H7 (cell line): Measurements from ENCODE around the gene JAZF1. TPM values are rescaled to one million over a fixed set of nuclear protein-coding genes. Genes with fewer than 3 reads are reported as not detected.

ENCODE experiments used
- DNase-seq: peaks from one replicate; pipeline ENCODE4 v3.0.0; 2012
- H3K27me3 ChIP-seq: 2 replicates; pipeline ENCODE4 v1.6.0; 2011; ENCODE audit warnings: mild to moderate bottlenecking, low read length; ENCODE audit not compliant: control insufficient read depth, insufficient read depth
- H3K36me3 ChIP-seq: replicated peaks from 2 replicates; pipeline ENCODE4 v1.5.1; 2011; ENCODE audit warnings: low read length; ENCODE audit not compliant: control insufficient read depth, insufficient read depth
- H3K4me3 ChIP-seq: 2 replicates; pipeline ENCODE4 v1.5.1; 2011; ENCODE audit warnings: low read depth, mild to moderate bottlenecking, control low read depth, low read length, moderate library complexity; ENCODE audit not compliant: insufficient read depth
- total RNA-seq: library from RNA; depleted of rRNA; stranded (reverse); fragments of >200 nt; shearing (Covaris generic); gene quantifications from 2 replicates; pipeline ENCODE4 v1.2.3, GENCODE V29; 2014; rRNA removed

JAZF1 gene
- total RNA-seq: 11.3 and 13.5 TPM in 2 replicates

DNA sequence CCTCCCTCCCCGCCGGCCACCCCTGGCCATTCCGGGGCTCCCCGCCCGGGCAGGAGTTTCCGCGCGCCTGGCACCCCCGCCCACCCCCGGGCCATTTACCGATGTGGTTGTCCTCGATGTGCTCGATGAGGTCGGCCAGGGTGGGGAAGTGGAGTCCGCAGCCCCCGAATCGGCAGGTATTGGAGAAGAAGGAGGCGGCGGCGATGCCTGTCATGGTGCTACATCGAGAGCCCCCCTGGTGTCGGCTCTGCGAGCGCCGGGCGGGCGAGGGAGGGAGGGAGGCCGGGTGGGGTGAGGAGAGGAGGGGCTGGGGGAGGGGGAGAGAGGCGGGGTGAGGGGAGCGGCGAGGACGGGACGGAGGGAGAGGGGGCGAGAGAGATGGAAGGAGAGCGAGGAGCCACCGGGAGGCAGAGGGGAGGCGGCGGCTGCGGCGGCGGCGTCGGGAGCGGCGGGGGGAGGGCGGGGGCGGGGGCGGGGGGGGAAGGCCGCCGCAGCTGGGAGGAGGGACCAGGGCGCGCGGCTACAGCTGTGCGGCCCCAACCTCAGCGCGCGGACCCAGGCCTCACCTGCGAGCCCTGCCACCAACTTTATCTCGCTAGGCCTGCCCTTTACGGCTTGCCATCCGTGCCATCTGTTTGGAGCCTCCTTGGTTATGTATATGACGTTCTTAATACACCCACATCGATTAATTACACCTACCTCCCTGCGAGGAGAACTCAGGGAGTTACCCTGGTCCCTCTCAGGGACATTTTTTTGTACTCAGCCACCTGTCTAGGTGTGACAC lies at the start of gene JAZF1:
JAZF1 (minus strand) TSS at position 432 of the 784 bp plus-strand sequence.
- Histone ChIP-seq H3K4me3 (peak within 1 kb of the TSS; percentile 64), H3K36me3 (no peaks in the 10 kb centered on the region), H3K27me3 (no peaks in the 10 kb centered on the region; the same call in none of the 2 replicates)
- DNase-seq: peak; percentile 95

DNA sequence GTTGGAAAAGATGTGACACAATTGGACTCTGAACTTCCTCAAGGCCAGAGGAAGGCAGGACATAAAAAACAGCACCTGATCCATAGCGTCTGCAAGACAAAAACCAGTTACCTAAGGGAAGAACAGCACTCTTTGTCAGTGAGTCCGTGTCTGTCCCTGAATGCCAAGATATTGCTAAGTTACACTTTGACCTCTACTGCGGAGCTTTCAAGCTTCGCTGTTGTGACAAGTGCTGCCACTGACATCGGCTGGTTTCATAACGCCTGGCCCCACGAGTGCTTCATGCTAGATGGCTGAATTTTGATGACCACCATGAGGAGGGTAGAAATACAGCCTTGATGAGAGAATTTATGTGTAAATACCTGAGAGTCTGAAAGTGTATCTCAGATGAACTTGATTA lies 49.7 kb upstream of the JAZF1 start:
- Histone ChIP-seq H3K27me3 (no peaks in the 10 kb centered on the region), H3K36me3 (no peaks in the 10 kb centered on the region), H3K4me3 (no peak overlapping the region)
- no peak for DNase-seq

DNA sequence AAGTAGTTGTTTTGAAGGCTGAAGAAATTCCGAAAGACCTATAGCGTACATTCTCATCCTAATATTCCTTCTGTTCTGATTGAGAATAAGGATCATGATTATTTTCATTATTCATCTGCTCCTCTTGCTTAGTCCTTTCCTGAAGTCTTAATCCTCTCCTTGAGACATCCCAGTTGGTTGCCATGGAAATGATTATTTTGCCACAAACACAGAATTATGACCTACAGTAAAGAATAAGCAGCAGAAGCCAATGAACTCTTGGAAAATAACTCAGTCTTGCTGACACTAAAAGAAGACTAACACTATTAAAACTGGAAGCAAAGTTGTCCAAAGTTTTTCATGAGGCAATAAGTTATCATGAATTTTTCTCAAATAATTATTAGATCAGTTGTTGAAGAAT lies 47.8 kb upstream of the JAZF1 start:
- H3K36me3 ChIP-seq: no peaks in the 10 kb centered on the region

DNA sequence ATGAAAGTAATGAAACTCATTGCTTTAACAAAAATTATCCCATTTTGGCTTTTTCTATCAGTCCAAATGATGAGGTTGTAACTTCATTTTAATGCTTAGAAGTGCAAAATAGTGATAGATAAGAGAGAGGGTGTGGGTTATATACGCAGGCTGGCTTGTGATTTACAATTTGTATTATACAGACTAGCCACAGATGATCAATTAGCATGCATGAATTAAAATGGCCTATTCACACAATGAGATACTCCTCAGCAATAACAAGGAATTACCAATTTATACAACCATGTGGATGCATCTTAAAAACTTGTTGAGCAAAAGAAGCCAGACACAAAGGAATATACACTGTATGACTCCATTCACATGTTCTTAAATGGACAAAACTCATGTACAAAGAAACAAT lies 45.4 kb upstream of the JAZF1 start:
- H3K36me3 ChIP-seq: no peaks in the 10 kb centered on the region
- DNase-seq: no peak
- H3K4me3 ChIP-seq: no peak overlapping the region
- H3K27me3 ChIP-seq: no peaks in the 10 kb centered on the region

More for the DNA sequence above, 47.8 kb upstream of the JAZF1 start:
- H3K27me3 ChIP-seq: no peaks in the 10 kb centered on the region
- H3K4me3 ChIP-seq: no peak overlapping the region
- DNase-seq: no peak

GRCh38 chr7:28225576-28225975 lies 45.0 kb upstream of the JAZF1 start:
- Histone ChIP-seq H3K36me3 (no peaks in the 10 kb centered on the region), H3K27me3 (no peaks in the 10 kb centered on the region), H3K4me3 (no peak overlapping the region)
- peak; percentile 18 for DNase-seq

DNA sequence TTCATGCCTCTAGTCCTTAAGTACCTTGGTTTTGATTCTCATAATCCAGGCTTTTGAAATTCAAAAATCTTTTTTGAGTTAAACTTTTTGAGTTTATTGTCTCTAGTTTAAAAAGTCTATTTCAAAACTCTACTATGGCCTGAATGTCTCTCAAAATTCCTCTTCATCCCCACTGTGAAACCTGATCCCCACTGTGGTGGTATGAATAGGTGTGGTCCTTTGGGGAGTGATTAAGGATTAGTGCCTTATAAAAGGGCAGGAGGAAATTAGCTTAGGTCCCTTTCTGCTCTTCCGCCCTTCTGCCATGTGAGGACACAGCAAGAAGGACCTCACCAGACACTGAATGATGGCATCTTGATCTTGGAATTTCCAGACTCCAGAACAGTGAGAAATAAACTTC lies 44.1 kb upstream of the JAZF1 start:
- no peak for DNase-seq
- H3K36me3 ChIP-seq: no peaks in the 10 kb centered on the region
- no peak overlapping the region for H3K4me3 ChIP-seq
- no peaks in the 10 kb centered on the region for H3K27me3 ChIP-seq

- no peaks in the 10 kb centered on the region for H3K27me3 ChIP-seq
- H3K4me3 ChIP-seq: no peak overlapping the region
- no peak for DNase-seq
- H3K36me3 ChIP-seq: no peaks in the 10 kb centered on the region
These were observed 43.6 kb upstream of the JAZF1 start for GRCh38 chr7:28224172-28224571.

DNA sequence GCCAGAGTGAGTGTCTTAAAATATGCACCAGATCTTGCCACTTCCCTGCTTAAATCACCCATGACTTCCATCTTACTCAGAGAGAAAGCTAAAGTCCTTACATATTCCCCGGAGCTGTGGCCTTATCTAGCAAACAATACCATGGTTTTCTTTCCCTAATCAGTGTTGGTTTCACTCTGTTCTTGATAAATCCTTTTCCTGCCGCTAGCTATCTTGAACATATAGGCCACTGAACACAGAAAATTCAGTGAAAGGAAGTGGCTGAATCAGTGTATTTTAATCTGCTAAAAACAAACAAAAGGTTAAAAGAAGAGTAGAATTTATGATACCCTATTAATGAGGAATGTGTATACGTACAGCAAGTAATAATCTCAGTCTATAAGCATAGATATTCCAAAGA lies 42.0 kb upstream of the JAZF1 start:
- no peak for DNase-seq
- Histone ChIP-seq H3K36me3 (no peaks in the 10 kb centered on the region), H3K4me3 (no peak overlapping the region), H3K27me3 (no peaks in the 10 kb centered on the region)

DNA sequence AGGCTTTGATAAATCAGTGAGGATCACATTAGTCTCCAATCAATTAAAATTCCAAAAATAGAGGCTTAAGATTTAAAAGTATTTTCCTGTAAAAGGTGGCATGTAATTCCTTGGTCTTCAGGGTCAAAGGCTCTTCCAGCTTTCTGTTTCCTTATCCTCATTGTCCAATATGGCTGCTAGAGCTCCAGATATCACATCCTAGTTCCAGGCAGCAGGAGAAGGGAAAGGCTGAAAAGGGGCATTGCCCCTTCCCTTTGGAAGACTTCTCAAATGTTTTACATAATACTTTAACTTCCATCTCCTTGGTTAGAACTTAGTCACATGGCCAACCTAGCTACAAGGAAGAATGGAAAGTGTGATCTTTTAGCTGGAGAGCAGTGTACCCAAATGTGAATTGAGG lies 39.2 kb upstream of the JAZF1 start:
- no peaks in the 10 kb centered on the region for H3K27me3 ChIP-seq
- H3K36me3 ChIP-seq: no peaks in the 10 kb centered on the region
- H3K4me3 ChIP-seq: no peak overlapping the region
- no peak for DNase-seq

DNA sequence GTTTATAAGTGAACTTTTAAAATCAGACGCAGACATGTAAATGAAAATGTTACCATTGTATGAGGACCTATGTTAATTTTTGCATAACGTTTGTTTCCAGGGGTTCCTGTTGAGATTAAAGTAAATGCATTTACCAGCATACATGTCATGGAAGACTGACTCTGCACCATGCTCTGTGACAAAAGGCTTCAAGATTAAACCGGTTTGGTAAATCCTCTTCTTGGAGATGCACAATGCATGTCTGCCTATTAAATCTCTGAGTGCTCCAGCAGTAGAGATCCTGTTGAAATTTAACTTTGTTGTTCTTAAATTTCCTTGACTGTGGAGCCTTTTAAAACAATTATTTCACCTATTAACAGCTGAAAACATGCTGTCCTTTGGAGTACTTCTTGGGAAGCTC lies 36.5 kb upstream of the JAZF1 start:
- no peak for DNase-seq
- H3K4me3 ChIP-seq: no peak overlapping the region
- no peaks in the 10 kb centered on the region for H3K36me3 ChIP-seq
- no peaks in the 10 kb centered on the region for H3K27me3 ChIP-seq

- Histone ChIP-seq H3K36me3 (no peaks in the 10 kb centered on the region), H3K4me3 (no peak overlapping the region), H3K27me3 (no peaks in the 10 kb centered on the region)
- no peak for DNase-seq
These were observed 30.4 kb upstream of the JAZF1 start for GRCh38 chr7:28211006-28211405.

DNA sequence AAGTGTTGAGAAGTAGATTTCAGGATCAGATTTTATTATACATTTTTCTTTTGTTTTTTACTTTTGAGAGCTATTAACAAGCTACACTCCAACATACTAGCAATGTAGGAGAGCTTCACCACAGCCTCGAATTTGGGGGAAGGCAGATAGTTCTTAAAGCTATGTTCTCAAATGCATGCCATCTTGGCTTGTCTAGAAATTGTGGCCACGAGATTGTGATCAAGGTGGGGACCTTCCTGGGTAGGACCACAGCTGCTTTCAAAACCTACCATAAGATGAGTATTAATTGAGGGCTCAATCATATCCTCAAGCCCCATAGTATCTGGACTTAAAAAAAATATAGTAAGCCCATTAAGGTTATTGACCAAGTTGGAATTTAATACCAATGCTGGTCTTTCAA lies 27.9 kb upstream of the JAZF1 start:
- DNase-seq: no peak
- no peaks in the 10 kb centered on the region for H3K36me3 ChIP-seq
- no peak overlapping the region for H3K4me3 ChIP-seq
- no peaks in the 10 kb centered on the region for H3K27me3 ChIP-seq

DNA sequence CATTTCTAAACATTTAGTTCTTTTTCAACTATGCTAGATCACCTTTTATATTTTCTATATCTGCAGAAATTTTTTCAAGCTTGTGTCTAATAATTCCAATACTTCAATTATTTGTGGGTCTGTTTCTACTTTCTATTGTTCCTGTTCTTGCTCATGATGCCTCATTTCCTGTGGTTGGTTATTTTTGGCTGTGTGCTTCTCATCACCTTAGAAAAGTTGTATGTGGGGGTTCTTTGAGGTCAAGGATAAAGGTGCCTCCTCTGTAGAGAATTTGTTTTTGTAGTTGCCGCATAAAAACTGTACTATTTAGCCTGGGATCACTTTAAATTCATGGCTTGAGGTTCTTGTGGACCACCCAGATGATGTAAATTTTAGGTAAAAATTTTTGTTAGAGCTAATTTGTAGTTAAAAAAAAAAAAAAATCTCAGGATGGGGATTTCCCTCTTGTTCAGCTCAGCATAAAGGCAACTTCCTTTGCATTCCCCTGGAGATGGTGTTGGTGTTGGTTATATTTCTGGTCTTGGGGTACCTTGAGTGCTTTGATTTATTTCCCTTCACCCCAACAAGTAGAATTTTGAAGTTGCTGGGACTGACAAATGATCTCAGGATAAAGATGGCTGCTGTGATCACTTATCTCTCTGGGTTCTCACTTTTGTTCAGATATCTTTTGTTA lies 27.0 kb upstream of the JAZF1 start:
- no peak for DNase-seq

GRCh38 chr7:28205506-28205905 lies 24.9 kb upstream of the JAZF1 start:
- H3K36me3 ChIP-seq: no peaks in the 10 kb centered on the region
- H3K27me3 ChIP-seq: no peaks in the 10 kb centered on the region
- DNase-seq: no peak
- no peak overlapping the region for H3K4me3 ChIP-seq

More for the DNA sequence above, 27.0 kb upstream of the JAZF1 start:
- H3K36me3 ChIP-seq: no peaks in the 10 kb centered on the region
- no peaks in the 10 kb centered on the region for H3K27me3 ChIP-seq
- no peak overlapping the region for H3K4me3 ChIP-seq

- no peak overlapping the region for H3K4me3 ChIP-seq
- H3K36me3 ChIP-seq: no peaks in the 10 kb centered on the region
- no peaks in the 10 kb centered on the region for H3K27me3 ChIP-seq
- no peak for DNase-seq
These were observed 23.1 kb upstream of the JAZF1 start for GRCh38 chr7:28203508-28204240.
